Sigmoid colon (tissue), 4 donors: ENCODE measurements around the gene SLC25A51.

Experiments
- POLR2A ChIP-seq, 2 donors: fragments of 450-650 bp; IDR thresholded peaks; one replicate each; pipeline ENCODE4 v1.6.1; 2016; ENCODE audit warnings: antibody characterized with exemption in 2 of 2, mild to moderate bottlenecking in 2 of 2, moderate library complexity in 2 of 2
- POLR2AphosphoS5 ChIP-seq, 4 donors: sonication (generic); formaldehyde crosslinking; IDR thresholded peaks; one replicate each; pipeline ENCODE4 v1.6.1; 2017; ENCODE audit warnings: antibody characterized with exemption in 4 of 4
- TF ChIP-seq, protein P1 (sequence below), 4 experiments: fragments of 450-650 bp in 3 of 4; fragments of 200-600 bp in 1 of 4; IDR thresholded peaks; one replicate each; pipeline ENCODE4 v1.5.1; 2016 to 2019; ENCODE audit warnings: antibody characterized with exemption in 4 of 4, mild to moderate bottlenecking in 3 of 4, moderate library complexity in 2 of 4

DNA sequence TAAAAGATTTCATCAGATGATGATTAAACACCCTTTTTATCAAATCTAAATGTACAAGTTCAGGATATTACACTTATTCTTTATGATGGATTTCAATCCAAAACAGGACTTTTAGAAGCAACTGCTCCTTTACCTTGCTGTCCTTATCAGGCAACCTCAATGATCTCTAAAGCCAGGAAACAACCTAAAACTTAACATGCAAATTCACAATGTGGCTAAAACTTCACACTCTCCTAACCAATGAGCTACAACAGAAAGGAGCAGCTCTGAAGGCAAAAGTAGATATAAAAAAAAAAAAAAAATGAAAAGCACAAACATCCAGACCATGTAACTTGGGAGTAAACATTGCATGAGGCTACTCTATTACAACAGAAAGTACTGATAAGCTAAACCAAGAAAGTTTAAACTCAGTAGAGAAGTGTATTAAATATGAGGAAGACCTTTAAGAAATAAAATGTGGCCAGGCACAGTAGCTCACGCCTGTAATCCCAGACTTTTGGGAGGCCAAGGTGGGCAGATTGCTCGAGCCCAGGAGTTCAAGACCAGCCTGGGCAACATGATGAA lies 22.9 kb downstream of the SLC25A51 start:
- TF ChIP-seq, protein P1, sequence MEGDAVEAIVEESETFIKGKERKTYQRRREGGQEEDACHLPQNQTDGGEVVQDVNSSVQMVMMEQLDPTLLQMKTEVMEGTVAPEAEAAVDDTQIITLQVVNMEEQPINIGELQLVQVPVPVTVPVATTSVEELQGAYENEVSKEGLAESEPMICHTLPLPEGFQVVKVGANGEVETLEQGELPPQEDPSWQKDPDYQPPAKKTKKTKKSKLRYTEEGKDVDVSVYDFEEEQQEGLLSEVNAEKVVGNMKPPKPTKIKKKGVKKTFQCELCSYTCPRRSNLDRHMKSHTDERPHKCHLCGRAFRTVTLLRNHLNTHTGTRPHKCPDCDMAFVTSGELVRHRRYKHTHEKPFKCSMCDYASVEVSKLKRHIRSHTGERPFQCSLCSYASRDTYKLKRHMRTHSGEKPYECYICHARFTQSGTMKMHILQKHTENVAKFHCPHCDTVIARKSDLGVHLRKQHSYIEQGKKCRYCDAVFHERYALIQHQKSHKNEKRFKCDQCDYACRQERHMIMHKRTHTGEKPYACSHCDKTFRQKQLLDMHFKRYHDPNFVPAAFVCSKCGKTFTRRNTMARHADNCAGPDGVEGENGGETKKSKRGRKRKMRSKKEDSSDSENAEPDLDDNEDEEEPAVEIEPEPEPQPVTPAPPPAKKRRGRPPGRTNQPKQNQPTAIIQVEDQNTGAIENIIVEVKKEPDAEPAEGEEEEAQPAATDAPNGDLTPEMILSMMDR (IDR thresholded peaks at IDR 0.05) = no peak
- TF ChIP-seq POLR2A (IDR thresholded peaks at IDR 0.05) = no peak
- no peak for TF ChIP-seq POLR2AphosphoS5 (IDR thresholded peaks at IDR 0.05)
